ENCODE results near the gene CLPX. TPM values are rescaled to one million over a fixed set of nuclear protein-coding genes. Genes with fewer than 3 reads are reported as not detected.

CLPX gene
- total RNA-seq, 1 experiment from 2014 or later = 19.3 TPM

DNA sequence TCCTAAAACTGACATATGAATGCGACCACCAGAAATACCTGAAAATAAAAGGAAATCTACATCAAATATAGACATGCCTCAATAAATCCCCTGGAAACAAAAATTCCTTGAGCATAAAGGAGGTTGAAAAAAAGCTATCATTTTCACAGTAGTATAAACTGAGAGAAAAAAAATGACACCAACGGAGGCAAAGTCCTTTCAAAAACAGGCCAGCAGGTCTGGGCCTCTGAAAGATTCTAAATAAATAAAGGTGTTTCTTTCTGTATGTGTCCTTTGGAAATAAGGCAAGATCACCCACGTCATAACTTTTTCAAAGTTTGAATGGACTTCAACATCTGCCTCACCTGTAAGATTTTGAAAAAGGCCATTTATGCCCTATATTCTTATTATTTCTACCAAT lies 5.0 kb downstream of the CLPX start:
- H3K79me2 ChIP-seq (ENCODE audit: low read length) = peaks cover 59% of the 10 kb centered on the region
- CTCF ChIA-PET = no interaction called here

DNA sequence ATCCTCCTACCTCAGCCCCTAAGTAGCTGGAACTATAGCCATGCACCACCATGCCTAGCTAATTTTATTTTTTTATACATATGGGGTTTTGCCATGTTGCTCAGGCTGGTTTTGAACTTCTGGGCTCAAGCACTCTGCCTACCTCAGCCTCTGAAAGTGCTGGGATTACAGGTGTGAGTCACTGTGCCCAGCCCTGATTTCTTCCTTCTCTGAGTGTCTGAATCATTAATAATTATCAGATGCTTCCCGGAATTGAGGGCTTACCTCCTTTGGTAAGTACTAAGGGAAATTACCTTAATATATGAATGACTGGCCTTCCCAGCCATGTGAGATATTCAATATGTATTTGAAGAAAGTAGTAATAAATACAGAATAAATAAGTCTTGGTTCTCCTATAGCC lies 7.2 kb downstream of the CLPX start:
- H3K27me3 ChIP-seq (ENCODE audit: low read length) = no peaks in the 10 kb centered on the region
- TF ChIP-seq CTCF (conservative IDR thresholded peaks at IDR 0.05; ENCODE audit: low read depth, low read length) = no peak
- no peak for TF ChIP-seq EZH2 (IDR thresholded peaks at IDR 0.05; ENCODE audit: low read length, unreplicated experiment)
- TF ChIP-seq EZH2phosphoT487 (IDR thresholded peaks at IDR 0.05; ENCODE audit: borderline replicate concordance, low read length) = no peak
- H4K20me1 ChIP-seq (ENCODE audit: low read length) = no peaks in the 10 kb centered on the region
- BruUV-seq (replicated peaks) = no TSS peak
- H3K9me2 ChIP-seq (replicated peaks; ENCODE audit: low read length) = no peaks in the 10 kb centered on the region
- ATAC-seq = peak; percentile 59
- H3F3A ChIP-seq (ENCODE audit: low read length, unreplicated experiment) = no peaks in the 10 kb centered on the region
- ChIA-PET CTCF (no interaction called here), POLR2A (ENCODE audit: unreplicated experiment) (no interaction called here)
- no peak overlapping the region for H3K27ac ChIP-seq (ENCODE audit: low read length)
- no peaks in the 10 kb centered on the region for H3K9me3 ChIP-seq (ENCODE audit: low read length)
- no peak overlapping the region for H2AFZ ChIP-seq (ENCODE audit: low read length)
- no peak overlapping the region for H3K4me2 ChIP-seq (ENCODE audit: low read length)
- peaks cover 8% of the 10 kb centered on the region for H3K4me1 ChIP-seq (ENCODE audit: insufficient read depth, low read length)
- no peak overlapping the region for H3K9ac ChIP-seq (ENCODE audit: low read length)
- peak; percentile 51 for DNase-seq
- intact Hi-C loops (cut with micrococcal nuclease) = no loop called here
- H3K4me3 ChIP-seq (ENCODE audit: low read length) = no peak overlapping the region
- peaks cover 37% of the 10 kb centered on the region for H3K79me2 ChIP-seq (ENCODE audit: low read length)
- peaks cover 19% of the 10 kb centered on the region; the same call in 1 of the 2 replicates for H3K36me3 ChIP-seq (ENCODE audit: low read depth, low read length)

More for the DNA sequence above, 5.0 kb downstream of the CLPX start:
- no peaks in the 10 kb centered on the region for H4K20me1 ChIP-seq (ENCODE audit: low read length)
- no peak overlapping the region for H3K4me3 ChIP-seq (ENCODE audit: low read length)
- intact Hi-C loops (cut with micrococcal nuclease) = no loop called here
- H3F3A ChIP-seq (ENCODE audit: low read length, unreplicated experiment) = no peaks in the 10 kb centered on the region
- peaks cover 19% of the 10 kb centered on the region; the same call in 1 of the 2 replicates for H3K36me3 ChIP-seq (ENCODE audit: low read depth, low read length)
- TF ChIP-seq EZH2 (IDR thresholded peaks at IDR 0.05; ENCODE audit: low read length, unreplicated experiment) (no peak), CTCF (conservative IDR thresholded peaks at IDR 0.05; ENCODE audit: low read depth, low read length) (no peak), EZH2phosphoT487 (IDR thresholded peaks at IDR 0.05; ENCODE audit: borderline replicate concordance, low read length) (no peak)
- no peak for ATAC-seq
- H3K27me3 ChIP-seq (ENCODE audit: low read length) = no peaks in the 10 kb centered on the region
- H3K4me2 ChIP-seq (ENCODE audit: low read length) = no peak overlapping the region
- no peak overlapping the region for H3K9ac ChIP-seq (ENCODE audit: low read length)
- no peaks in the 10 kb centered on the region for H3K9me3 ChIP-seq (ENCODE audit: low read length)
- H3K4me1 ChIP-seq (ENCODE audit: insufficient read depth, low read length) = peaks cover 9% of the 10 kb centered on the region
- no TSS peak for BruUV-seq (replicated peaks)
- POLR2A ChIA-PET (ENCODE audit: unreplicated experiment) = interaction anchor here (0.5 kb wide), 1 partner anchor 125 kb away, joined by 3 read pairs; the partner anchor contains the start of gene RNU5B-1
- no peaks in the 10 kb centered on the region for H3K9me2 ChIP-seq (replicated peaks; ENCODE audit: low read length)
- DNase-seq = no peak
- no peak overlapping the region for H3K27ac ChIP-seq (ENCODE audit: low read length)
- H2AFZ ChIP-seq (ENCODE audit: low read length) = no peak overlapping the region

DNA sequence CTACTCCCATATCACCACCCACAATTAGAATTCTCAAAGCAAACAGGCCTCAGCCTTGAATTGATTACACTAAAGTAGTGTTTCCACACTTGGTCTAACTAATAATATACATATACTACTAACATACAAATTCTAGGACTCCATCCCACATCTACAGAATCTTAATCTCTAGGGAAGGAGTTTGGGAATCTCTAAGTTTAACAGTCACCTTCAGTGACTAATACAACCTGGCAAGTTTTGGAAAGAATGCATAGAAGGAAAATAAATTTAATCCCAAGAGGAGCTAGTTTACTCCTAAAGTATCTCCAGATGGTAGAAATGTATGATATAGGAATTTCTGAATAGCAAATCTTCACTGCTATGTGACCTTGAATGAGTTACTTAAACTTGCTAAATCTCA lies 9.1 kb downstream of the CLPX start:
- CTCF ChIA-PET = no interaction called here
- Histone ChIP-seq H3K27me3 (ENCODE audit: low read length) (no peaks in the 10 kb centered on the region), H3K27ac (ENCODE audit: low read length) (no peak overlapping the region), H3K4me1 (ENCODE audit: insufficient read depth, low read length) (peaks cover 9% of the 10 kb centered on the region; the same call in 1 of the 2 replicates), H3K4me2 (ENCODE audit: low read length) (no peak overlapping the region), H3K9me3 (ENCODE audit: low read length) (no peaks in the 10 kb centered on the region), H3K79me2 (ENCODE audit: low read length) (peaks cover 19% of the 10 kb centered on the region), H3K4me3 (ENCODE audit: low read length) (no peak overlapping the region), H3K36me3 (ENCODE audit: low read depth, low read length) (peaks cover 19% of the 10 kb centered on the region; the same call in 1 of the 2 replicates), H3K9me2 (replicated peaks; ENCODE audit: low read length) (no peaks in the 10 kb centered on the region), H3K9ac (ENCODE audit: low read length) (no peak overlapping the region), H4K20me1 (ENCODE audit: low read length) (no peaks in the 10 kb centered on the region), H2AFZ (ENCODE audit: low read length) (no peak overlapping the region), H3F3A (ENCODE audit: low read length, unreplicated experiment) (no peaks in the 10 kb centered on the region)
- POLR2A ChIA-PET (ENCODE audit: unreplicated experiment) = no interaction called here
- DNase-seq = no peak
- no TSS peak for BruUV-seq (replicated peaks)
- no peak for TF ChIP-seq EZH2 (IDR thresholded peaks at IDR 0.05; ENCODE audit: low read length, unreplicated experiment)
- TF ChIP-seq EZH2phosphoT487 (IDR thresholded peaks at IDR 0.05; ENCODE audit: borderline replicate concordance, low read length) = no peak
- TF ChIP-seq CTCF (conservative IDR thresholded peaks at IDR 0.05; ENCODE audit: low read depth, low read length) = no peak
- intact Hi-C loops (cut with micrococcal nuclease) = no loop called here
- no peak for ATAC-seq

Measured in PC-3 (cell line).